ENCODE results near the gene NOC4L.
"Not testable (repeated sequence)": the region's sequence is repeated elsewhere in the genome, so short reads cannot be mapped to it uniquely, and the experiment has no call there.

Gene NOC4L

GRCh38 chr12:132124766-132125425 lies 19.4 kb upstream of the NOC4L start:
- no peak for DNase-seq

- DNase-seq = no peak
These were observed 18.5 kb upstream of the NOC4L start for GRCh38 chr12:132125736-132126135.

- no peak for DNase-seq
These were observed 17.2 kb upstream of the NOC4L start for GRCh38 chr12:132127041-132127440.

GRCh38 chr12:132129007-132129406 lies 15.2 kb upstream of the NOC4L start:
- no peak for DNase-seq

- no peak for DNase-seq
These were observed 13.6 kb upstream of the NOC4L start for GRCh38 chr12:132130690-132131089.

- no peak for DNase-seq
These were observed 13.0 kb upstream of the NOC4L start for GRCh38 chr12:132131229-132131628.

GRCh38 chr12:132131952-132132351 lies 12.3 kb upstream of the NOC4L start:
- DNase-seq = no peak

- DNase-seq = no peak
These were observed 11.4 kb upstream of the NOC4L start for GRCh38 chr12:132132609-132133430.

DNA sequence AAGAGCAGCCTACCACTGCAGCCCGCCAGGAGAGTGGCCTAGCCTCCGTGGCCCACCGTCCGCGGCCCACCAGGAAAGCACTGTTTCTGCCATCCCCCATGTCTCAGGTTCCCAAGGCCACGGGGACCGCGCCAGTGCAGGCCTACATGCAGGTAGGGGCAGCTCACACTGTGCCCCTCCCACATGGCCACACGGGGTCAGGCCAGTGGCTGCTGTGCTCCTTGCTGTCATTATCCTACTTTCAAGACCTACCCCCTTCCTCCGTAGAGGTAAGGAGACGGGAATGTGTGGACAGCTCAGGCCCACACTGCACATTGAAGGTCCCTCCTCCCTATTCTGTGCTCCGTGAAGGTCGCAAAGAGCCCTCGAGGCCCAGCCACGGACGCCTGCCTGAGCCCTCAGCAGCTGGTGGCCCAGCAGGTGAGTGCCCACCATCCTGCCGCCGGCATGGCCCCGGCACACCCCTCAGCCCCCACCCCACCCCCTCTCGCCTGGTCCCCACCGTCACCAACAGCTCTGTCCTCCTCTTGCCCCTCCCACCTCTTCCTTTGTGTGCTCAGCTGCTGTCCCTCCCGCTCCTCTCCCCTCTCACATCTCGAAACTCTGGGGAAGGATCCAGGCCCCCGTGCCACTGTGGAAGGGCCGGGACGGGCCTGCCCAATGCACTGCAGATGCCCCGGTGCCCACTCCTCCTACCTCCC lies 10.2 kb upstream of the NOC4L start:
- DNase-seq = no peak

- DNase-seq = not testable (repeated sequence)
These were observed 9.5 kb upstream of the NOC4L start for GRCh38 chr12:132134653-132135183.

- not testable (repeated sequence) for DNase-seq
These were observed 8.0 kb upstream of the NOC4L start for GRCh38 chr12:132136226-132136625.

- no peak for DNase-seq
These were observed 6.7 kb upstream of the NOC4L start for GRCh38 chr12:132137483-132138125.

DNA sequence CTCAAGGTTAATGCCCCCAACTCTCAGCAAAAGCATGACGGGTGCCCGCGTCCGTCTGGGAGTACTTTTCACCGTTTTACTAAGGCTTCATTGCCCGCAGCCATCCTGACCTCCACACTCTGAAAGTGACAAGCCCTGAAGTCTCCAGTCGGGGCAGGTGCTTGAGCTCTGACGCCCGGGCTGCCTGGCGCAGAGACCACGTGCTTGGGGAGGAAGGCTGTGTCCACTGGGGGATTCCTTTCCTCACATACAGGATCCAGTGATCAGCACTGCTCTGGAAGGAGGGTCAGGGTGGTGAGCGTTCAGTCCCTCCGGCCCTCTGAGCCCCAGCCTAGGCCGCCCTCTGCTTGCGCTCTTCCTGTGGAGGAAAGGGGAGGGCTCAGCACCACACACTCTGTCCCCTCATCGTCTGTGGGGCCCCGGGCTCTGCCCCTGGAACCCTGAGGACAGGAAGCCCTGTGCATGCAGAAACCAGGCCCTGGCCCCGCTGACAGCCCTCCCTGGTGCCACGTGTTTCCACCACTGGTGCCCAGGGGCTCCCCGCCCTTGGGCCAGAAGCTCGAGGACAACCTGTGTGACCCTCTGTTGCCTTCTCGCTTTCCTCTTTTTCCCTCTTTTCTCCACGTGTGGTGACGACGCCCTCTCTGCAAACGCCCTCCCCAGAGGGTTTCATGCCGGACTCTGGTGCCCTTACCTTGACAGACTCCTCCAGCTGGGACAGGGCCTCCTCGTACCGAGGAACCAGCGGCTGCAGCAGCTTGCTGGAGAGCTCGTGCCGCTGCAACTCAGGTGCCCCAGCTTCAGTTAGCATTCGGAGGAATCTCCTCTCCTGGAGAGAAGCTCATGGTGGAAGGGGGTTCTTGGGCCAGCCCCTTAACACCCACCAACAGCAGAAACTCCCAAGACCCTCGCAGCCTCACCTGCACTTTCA lies 5.1 kb upstream of the NOC4L start:
- no peak for DNase-seq

GRCh38 chr12:132139912-132140311 lies 4.3 kb upstream of the NOC4L start:
- DNase-seq = no peak

GRCh38 chr12:132140501-132140900 lies 3.8 kb upstream of the NOC4L start:
- DNase-seq = no peak

GRCh38 chr12:132140918-132141841 lies 3.1 kb upstream of the NOC4L start:
- DNase-seq = no peak

DNA sequence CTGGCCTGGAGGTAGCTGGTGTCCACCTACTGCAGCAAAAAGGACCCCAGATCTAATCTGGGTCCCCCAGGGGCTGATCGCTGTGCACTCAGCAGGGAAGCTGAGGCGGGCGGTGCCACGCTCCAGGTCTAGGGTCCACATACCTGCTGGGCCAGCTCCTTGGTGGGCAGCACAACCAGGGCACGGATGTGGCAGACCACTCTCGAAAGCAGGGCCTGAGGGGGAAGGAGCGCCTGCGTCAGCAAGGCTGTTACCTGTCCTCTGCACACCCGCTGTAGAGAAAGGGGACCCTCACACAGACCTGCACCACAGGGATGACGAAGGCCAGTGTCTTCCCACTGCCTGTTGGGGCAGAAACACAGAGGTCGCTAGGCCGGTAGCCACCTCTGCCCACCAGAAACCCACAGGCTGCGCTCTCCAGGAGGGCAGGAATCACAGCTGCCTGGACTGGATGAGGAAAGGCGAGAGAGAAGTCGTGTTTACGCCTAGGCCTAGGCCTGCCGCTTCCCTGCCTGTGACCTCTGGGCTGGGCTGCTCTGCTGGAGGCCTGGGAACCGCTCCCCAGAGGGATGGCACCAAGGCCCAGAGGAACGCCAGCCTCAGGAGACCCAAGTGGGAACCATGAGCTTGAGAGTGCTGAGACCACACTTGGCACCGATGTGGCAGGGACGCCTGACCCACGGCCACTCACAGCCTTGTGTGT lies 2.1 kb upstream of the NOC4L start:
- DNase-seq = no peak

DNA sequence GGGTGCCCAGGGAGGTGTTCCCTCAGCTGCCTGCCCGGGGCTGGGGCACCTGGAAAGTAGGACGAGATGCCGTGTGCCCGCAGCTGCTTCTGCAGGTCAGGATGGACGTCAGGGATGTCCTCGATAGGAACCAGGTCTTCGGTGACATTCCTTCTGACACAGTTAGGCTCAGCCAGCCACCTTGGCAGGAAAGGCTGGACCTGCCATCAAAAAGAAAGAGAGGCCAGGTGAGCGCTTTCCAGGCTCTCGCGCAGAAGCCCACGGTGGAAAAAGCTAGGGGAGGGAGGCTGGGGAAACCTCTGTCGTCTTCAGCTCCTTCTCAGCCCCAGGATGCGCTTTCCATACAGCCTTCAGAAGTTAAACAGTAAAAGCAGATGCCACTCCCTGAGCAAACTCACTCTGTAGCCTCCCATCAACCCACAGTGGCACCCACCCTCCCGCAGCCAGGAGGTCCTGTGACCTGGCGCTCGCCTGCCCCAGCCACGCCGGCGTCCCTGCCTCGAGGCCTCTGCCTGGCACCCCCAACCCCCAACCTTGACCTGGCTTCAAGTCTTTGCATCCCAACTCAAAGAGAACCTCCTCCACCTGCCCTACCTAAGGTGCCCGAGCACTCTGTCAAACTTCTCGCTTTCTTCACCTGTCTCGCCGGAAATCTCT lies 1.4 kb upstream of the NOC4L start:
- DNase-seq = no peak

GRCh38 chr12:132143336-132144071 lies 753 bp upstream of the NOC4L start:
- DNase-seq = no peak
